Mesendoderm (in vitro differentiated cells): ENCODE data around the gene RBMS3.
A peak's percentile ranks its signal among the peaks of the same experiment; 100 is the strongest.

ENCODE experiments used
- DNase-seq: peaks from one replicate; pipeline ENCODE4 v3.0.0; 2013
- H2AK5ac ChIP-seq: 2 replicates; pipeline ENCODE4 v1.6.1; 2013; ENCODE audit warnings: low read length, inconsistent platforms
- H2BK120ac ChIP-seq: 2 replicates; pipeline ENCODE4 v1.6.1; 2013; ENCODE audit warnings: low read depth, mild to moderate bottlenecking, low read length, moderate library complexity, mixed read lengths
- H2BK15ac ChIP-seq: replicated peaks from 2 replicates; pipeline ENCODE4 v1.6.1; 2013; ENCODE audit warnings: low read depth, mild to moderate bottlenecking, moderate library complexity
- H2BK5ac ChIP-seq: 2 replicates; pipeline ENCODE4 v1.6.1; 2013; ENCODE audit warnings: low read length, inconsistent platforms
- H3K18ac ChIP-seq: 2 replicates; pipeline ENCODE4 v1.6.1; 2013; ENCODE audit warnings: mild to moderate bottlenecking, low read length, mixed read lengths
- H3K23ac ChIP-seq: one replicate; pipeline ENCODE4 v1.6.1; 2013; ENCODE audit warnings: low read length
- H3K27ac ChIP-seq: 2 replicates; pipeline ENCODE4 v1.5.1; 2013; ENCODE audit warnings: low read depth, mild to moderate bottlenecking, inconsistent platforms, low read length, moderate library complexity
- H3K27me3 ChIP-seq: 2 replicates; pipeline ENCODE4 v1.6.1; 2013; ENCODE audit warnings: low read length, control low read depth, mild to moderate bottlenecking, inconsistent platforms; ENCODE audit not compliant: insufficient read depth, poor library complexity
- H3K36me3 ChIP-seq: 2 replicates; pipeline ENCODE4 v1.6.1; 2013; ENCODE audit warnings: low read length, inconsistent platforms; ENCODE audit not compliant: control insufficient read depth, insufficient read depth
- H3K4ac ChIP-seq: one replicate; pipeline ENCODE4 v1.6.1; 2013; ENCODE audit warnings: low read depth, mild to moderate bottlenecking, low read length, moderate library complexity
- H3K4me1 ChIP-seq: 2 replicates; pipeline ENCODE4 v1.6.1; 2013; ENCODE audit warnings: low read depth, low read length, inconsistent platforms; ENCODE audit not compliant: control insufficient read depth
- H3K4me2 ChIP-seq: 2 replicates; pipeline ENCODE4 v1.6.1; 2013; ENCODE audit warnings: low read length
- H3K4me3 ChIP-seq: 2 replicates; pipeline ENCODE4 v1.5.1; 2013; ENCODE audit warnings: mild to moderate bottlenecking, low read length
- H3K56ac ChIP-seq: one replicate; pipeline ENCODE4 v1.6.1; 2013; ENCODE audit warnings: low read length
- H3K79me1 ChIP-seq: 2 replicates; pipeline ENCODE4 v1.6.1; 2013; ENCODE audit warnings: low read length, inconsistent platforms
- H3K79me2 ChIP-seq: 2 replicates; pipeline ENCODE4 v1.6.1; 2013; ENCODE audit warnings: mild to moderate bottlenecking, low read length; ENCODE audit not compliant: control insufficient read depth, insufficient read depth
- H3K9ac ChIP-seq: 2 replicates; pipeline ENCODE4 v1.6.1; 2013; ENCODE audit warnings: low read length, inconsistent platforms
- H4K5ac ChIP-seq: one replicate; pipeline ENCODE4 v1.6.1; 2013; ENCODE audit warnings: low read length
- H4K8ac ChIP-seq: one replicate; pipeline ENCODE4 v1.6.1; 2013; ENCODE audit warnings: low read depth, mild to moderate bottlenecking, control low read depth, low read length, moderate library complexity
- WGBS: extraction: QIAGEN DNeasy Blood & Tissue Kit; methylation state at CpG from one replicate; pipeline ENCODE4 v1.1.7; 2013; ENCODE audit warnings: low lambda C conversion rate, missing lambda C conversion rate; ENCODE audit not compliant: insufficient coverage; ENCODE audit errors: extremely low coverage; 5-methylcytosine and 5-hydroxymethylcytosine counted together

Gene RBMS3

GRCh38 chr3:29757054-29757777, 476.3 kb downstream of the RBMS3 start:
- Histone ChIP-seq H4K5ac (no peak overlapping the region), H3K4ac (no peak overlapping the region), H3K79me1 (no peaks in the 10 kb centered on the region), H2BK15ac (no peak overlapping the region), H3K4me2 (no peak overlapping the region), H3K23ac (no peak overlapping the region), H3K27ac (no peak overlapping the region), H3K56ac (no peak overlapping the region), H3K27me3 (no peaks in the 10 kb centered on the region), H2BK120ac (peak overlapping the region; percentile 61), H3K79me2 (no peaks in the 10 kb centered on the region), H2BK5ac (no peak overlapping the region), H3K4me1 (no peaks in the 10 kb centered on the region), H3K4me3 (no peak overlapping the region), H2AK5ac (no peak overlapping the region), H4K8ac (no peak overlapping the region), H3K18ac (peak overlapping the region; percentile 60), H3K9ac (no peak overlapping the region), H3K36me3 (no peaks in the 10 kb centered on the region)
- peak; percentile 20 for DNase-seq
- WGBS, result no CpG with 5 or more reads among the region's 1 CpG

- no peak overlapping the region for H3K4me2 ChIP-seq
- no peak overlapping the region for H3K23ac ChIP-seq
- H2BK5ac ChIP-seq, result no peak overlapping the region
- H2BK15ac ChIP-seq, result no peak overlapping the region
- no peak overlapping the region for H3K56ac ChIP-seq
- no peaks in the 10 kb centered on the region for H3K36me3 ChIP-seq
- H3K9ac ChIP-seq, result no peak overlapping the region
- no peaks in the 10 kb centered on the region for H3K4me1 ChIP-seq
- H3K18ac ChIP-seq, result peak overlapping the region; percentile 60
- no peak overlapping the region for H3K27ac ChIP-seq
- H4K5ac ChIP-seq, result no peak overlapping the region
- H3K4me3 ChIP-seq, result no peak overlapping the region
- no peak overlapping the region for H2BK120ac ChIP-seq
- DNase-seq, result no peak
- no peaks in the 10 kb centered on the region for H3K27me3 ChIP-seq
- no peaks in the 10 kb centered on the region for H3K79me2 ChIP-seq
- no peak overlapping the region for H3K4ac ChIP-seq
- no peak overlapping the region for H4K8ac ChIP-seq
- H3K79me1 ChIP-seq, result no peaks in the 10 kb centered on the region
- H2AK5ac ChIP-seq, result no peak overlapping the region
These were observed 477.2 kb downstream of the RBMS3 start for GRCh38 chr3:29758108-29758433.

DNA sequence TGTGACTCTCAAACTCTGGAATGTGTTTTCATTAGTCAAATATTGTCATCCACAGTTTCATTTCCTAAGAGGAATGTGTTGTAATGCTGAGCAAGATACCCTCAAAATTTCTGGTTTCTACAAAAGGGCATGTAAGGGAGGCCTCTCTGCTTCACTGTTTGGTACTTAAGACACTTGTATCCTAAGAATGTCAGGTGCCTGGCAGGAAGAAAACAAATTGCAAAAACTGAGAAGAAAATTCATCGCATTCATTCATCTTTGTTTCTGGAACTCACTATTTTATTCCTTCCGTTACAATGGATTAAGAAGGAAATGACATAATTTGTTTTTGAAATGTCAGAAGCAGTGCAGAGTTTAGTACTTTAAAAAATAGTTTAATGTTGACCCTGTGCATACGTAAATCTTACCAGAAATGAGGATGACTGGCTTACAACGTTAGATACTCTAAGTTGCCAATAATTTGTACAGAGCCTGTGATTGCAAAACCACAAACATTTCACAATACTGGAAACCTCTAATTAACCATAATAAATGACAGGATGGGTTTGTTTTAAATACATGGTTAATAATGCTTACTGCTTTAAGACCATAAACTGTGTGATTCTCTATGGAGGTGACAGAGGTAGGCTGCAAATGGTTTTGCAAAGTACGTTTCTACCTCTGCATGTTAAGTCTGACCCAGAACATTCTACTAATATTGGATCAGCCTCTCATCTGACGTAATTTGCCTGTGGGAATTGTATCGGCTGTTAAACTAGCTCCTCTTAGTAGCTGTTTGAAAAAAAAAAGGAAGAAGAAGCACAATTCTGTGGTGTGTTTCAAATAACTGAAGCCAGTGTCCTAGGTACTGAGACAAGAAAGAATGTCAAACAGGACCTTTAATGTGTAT, 477.8 kb downstream of the RBMS3 start:
- no peak for DNase-seq
- H4K5ac ChIP-seq, result no peak overlapping the region
- no peak overlapping the region for H3K18ac ChIP-seq
- H3K4me2 ChIP-seq, result no peak overlapping the region
- H3K27ac ChIP-seq, result no peak overlapping the region
- no peak overlapping the region for H4K8ac ChIP-seq
- H3K4ac ChIP-seq, result no peak overlapping the region
- no peak overlapping the region for H3K4me3 ChIP-seq
- no peak overlapping the region for H2BK5ac ChIP-seq
- H3K56ac ChIP-seq, result no peak overlapping the region
- WGBS, result no CpG with 5 or more reads among the region's 7 CpGs
- H3K9ac ChIP-seq, result no peak overlapping the region
- H2BK120ac ChIP-seq, result no peak overlapping the region
- H3K4me1 ChIP-seq, result no peaks in the 10 kb centered on the region
- H3K79me2 ChIP-seq, result no peaks in the 10 kb centered on the region
- H2AK5ac ChIP-seq, result no peak overlapping the region
- no peaks in the 10 kb centered on the region for H3K27me3 ChIP-seq
- H3K79me1 ChIP-seq, result no peaks in the 10 kb centered on the region
- no peaks in the 10 kb centered on the region for H3K36me3 ChIP-seq
- H2BK15ac ChIP-seq, result no peak overlapping the region
- H3K23ac ChIP-seq, result no peak overlapping the region

DNA sequence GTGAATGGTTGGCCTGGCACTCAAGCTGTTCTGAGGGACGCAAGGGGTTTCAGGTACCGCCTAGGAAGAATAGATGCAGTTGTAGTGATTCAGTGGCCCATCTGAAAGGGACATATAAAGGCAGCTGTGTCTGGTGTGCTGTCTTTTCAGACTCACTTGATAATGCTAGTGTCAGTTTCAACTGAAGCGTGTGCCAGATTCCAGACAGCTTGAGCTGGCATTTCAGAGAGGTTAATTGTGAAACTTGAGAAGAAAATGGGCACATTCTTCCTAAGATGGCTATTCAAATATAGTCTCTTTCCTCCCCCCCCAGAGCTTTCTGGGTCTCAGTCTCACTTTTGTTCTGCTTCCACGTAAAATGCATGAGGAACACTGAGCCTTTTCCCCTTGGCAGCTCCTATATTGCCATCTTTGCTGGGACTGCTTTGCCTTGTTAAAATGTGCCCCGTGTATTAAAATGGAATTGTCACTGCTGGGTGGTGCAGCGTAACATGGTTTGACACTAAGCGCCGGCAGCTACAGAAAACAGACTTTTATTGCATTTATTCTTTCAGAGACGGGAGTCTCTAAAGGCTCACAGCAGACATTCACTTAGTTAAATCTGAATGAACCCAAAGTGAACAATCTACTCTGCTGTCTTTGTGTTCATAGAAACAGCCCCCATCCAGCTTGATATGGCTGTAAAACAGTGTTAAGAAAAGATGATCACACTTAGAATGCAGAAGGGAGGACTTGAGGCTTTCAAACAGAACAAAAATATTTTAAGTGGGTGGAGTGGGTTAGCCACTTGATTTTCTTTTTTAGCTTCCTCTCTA, 478.7 kb downstream of the RBMS3 start:
- no peak overlapping the region for H3K56ac ChIP-seq
- H4K5ac ChIP-seq, result no peak overlapping the region
- H3K4ac ChIP-seq, result no peak overlapping the region
- H2AK5ac ChIP-seq, result no peak overlapping the region
- H3K9ac ChIP-seq, result no peak overlapping the region
- no peak for DNase-seq
- no peak overlapping the region for H3K18ac ChIP-seq
- H3K4me2 ChIP-seq, result no peak overlapping the region
- H2BK120ac ChIP-seq, result no peak overlapping the region
- H3K27ac ChIP-seq, result no peak overlapping the region
- no peaks in the 10 kb centered on the region for H3K4me1 ChIP-seq
- no CpG with 5 or more reads among the region's 9 CpGs for WGBS
- H3K23ac ChIP-seq, result no peak overlapping the region
- no peaks in the 10 kb centered on the region for H3K36me3 ChIP-seq
- H3K27me3 ChIP-seq, result no peaks in the 10 kb centered on the region
- H2BK15ac ChIP-seq, result no peak overlapping the region
- no peak overlapping the region for H3K4me3 ChIP-seq
- no peaks in the 10 kb centered on the region for H3K79me2 ChIP-seq
- H4K8ac ChIP-seq, result no peak overlapping the region
- H2BK5ac ChIP-seq, result no peak overlapping the region
- no peaks in the 10 kb centered on the region for H3K79me1 ChIP-seq

GRCh38 chr3:29760226-29760685, 479.4 kb downstream of the RBMS3 start:
- H2BK120ac ChIP-seq, result no peak overlapping the region
- H3K79me1 ChIP-seq, result no peaks in the 10 kb centered on the region
- H2BK15ac ChIP-seq, result no peak overlapping the region
- no peak overlapping the region for H3K4me3 ChIP-seq
- no peak overlapping the region for H3K18ac ChIP-seq
- no peaks in the 10 kb centered on the region for H3K27me3 ChIP-seq
- no peak overlapping the region for H3K4me2 ChIP-seq
- H4K8ac ChIP-seq, result no peak overlapping the region
- no peak overlapping the region for H3K27ac ChIP-seq
- no peak overlapping the region for H4K5ac ChIP-seq
- H3K9ac ChIP-seq, result no peak overlapping the region
- no peak overlapping the region for H2BK5ac ChIP-seq
- H3K23ac ChIP-seq, result no peak overlapping the region
- DNase-seq, result no peak
- H3K4ac ChIP-seq, result no peak overlapping the region
- no peak overlapping the region for H3K56ac ChIP-seq
- H3K36me3 ChIP-seq, result no peaks in the 10 kb centered on the region
- H2AK5ac ChIP-seq, result no peak overlapping the region
- no peaks in the 10 kb centered on the region for H3K4me1 ChIP-seq
- H3K79me2 ChIP-seq, result no peaks in the 10 kb centered on the region
